ENCODE measurements around the gene SCN2B. TPM values are rescaled to one million over a fixed set of nuclear protein-coding genes. Genes with fewer than 3 reads are reported as not detected.

Gene SCN2B
- total and polyA plus RNA-seq, 12 donors = 2.9 to 26.7 (median 16.1) TPM

DNA sequence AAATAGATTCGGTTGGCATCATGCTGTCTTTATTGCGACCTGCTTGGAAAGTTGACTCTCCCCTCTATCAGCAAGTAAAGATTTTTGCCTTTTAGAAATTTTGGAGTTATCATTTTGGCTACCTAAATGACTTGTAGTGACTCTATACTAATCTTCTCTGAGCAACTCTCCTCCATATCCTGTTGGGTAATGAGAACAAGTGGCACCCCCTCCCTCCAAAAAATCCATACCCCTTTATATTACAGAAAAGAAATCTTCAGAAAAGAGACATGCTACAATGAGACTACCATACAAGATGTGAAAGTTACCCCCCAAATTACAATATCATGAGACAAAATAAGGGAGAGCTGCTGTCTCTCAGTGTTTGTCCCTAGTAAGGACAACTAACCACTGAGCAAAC is 47.1 kb upstream of the SCN2B start:
- DNase-seq = no peak
- no peaks in the 10 kb centered on the region for H3K9me3 ChIP-seq
- H3K4me1 ChIP-seq = peaks cover 0 to 75% (median 0%) of the 10 kb centered on the region in 9 donors
- WGBS, 2 donors = 86 to 88% methylated on average over 2 of the region's 2 CpGs
- H3K27me3 ChIP-seq = peaks cover 0 to 6% (median 4%) of the 10 kb centered on the region in 7 donors
- peak overlapping the region in 4 of 10 donors; percentile 20 to 55 (median 30) for H3K4me3 ChIP-seq
- ATAC-seq = no peak
- intact Hi-C loops (cut with DNase I) = no loop called here
- TF ChIP-seq, protein P1, sequence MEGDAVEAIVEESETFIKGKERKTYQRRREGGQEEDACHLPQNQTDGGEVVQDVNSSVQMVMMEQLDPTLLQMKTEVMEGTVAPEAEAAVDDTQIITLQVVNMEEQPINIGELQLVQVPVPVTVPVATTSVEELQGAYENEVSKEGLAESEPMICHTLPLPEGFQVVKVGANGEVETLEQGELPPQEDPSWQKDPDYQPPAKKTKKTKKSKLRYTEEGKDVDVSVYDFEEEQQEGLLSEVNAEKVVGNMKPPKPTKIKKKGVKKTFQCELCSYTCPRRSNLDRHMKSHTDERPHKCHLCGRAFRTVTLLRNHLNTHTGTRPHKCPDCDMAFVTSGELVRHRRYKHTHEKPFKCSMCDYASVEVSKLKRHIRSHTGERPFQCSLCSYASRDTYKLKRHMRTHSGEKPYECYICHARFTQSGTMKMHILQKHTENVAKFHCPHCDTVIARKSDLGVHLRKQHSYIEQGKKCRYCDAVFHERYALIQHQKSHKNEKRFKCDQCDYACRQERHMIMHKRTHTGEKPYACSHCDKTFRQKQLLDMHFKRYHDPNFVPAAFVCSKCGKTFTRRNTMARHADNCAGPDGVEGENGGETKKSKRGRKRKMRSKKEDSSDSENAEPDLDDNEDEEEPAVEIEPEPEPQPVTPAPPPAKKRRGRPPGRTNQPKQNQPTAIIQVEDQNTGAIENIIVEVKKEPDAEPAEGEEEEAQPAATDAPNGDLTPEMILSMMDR (IDR thresholded peaks at IDR 0.05) = no peak
- H3K27ac ChIP-seq = peak overlapping the region in 1 of 10 donors; percentile 85
- peaks cover 0 to 3% (median 0%) of the 10 kb centered on the region in 9 donors for H3K36me3 ChIP-seq

DNA sequence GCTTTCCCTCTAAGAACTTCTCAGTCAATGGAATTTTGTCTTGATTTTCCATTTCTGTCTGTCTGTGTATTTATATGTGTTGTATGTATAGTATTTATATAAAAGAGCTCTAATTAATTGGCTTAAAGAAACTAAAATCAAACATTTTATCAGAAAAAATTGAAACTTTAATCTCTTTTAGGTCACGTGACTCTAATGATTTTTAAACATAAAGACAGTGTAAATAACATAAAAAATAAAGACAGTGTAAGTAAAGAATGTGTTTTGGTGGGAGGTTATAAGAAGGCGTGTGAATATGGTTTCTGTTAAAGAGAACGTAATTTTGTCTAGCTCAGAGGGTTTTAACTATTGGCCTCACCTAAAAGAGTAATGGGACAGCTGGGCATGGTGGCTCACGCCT is 46.0 kb upstream of the SCN2B start:
- Histone ChIP-seq H3K4me3 (peak overlapping the region in 1 of 10 donors; percentile 55), H3K4me1 (peaks cover 0 to 75% (median 0%) of the 10 kb centered on the region in 9 donors), H3K27me3 (peaks cover 0 to 6% (median 4%) of the 10 kb centered on the region in 7 donors), H3K9me3 (no peaks in the 10 kb centered on the region), H3K27ac (peak overlapping the region in 1 of 10 donors; percentile 85), H3K36me3 (peaks cover 0 to under 1% (median 0%) of the 10 kb centered on the region in 9 donors)
- ATAC-seq (no peak), DNase-seq (no peak)
- intact Hi-C loops (cut with DNase I) = no loop called here
- WGBS, 2 donors = 65 to 78% methylated on average over 4 of the region's 4 CpGs
- TF ChIP-seq, protein P1 (IDR thresholded peaks at IDR 0.05) = no peak

GRCh38 chr11:118221419-118221818 is 45.0 kb upstream of the SCN2B start:
- no peak for DNase-seq
- intact Hi-C loops (cut with DNase I) = no loop called here
- TF ChIP-seq, protein P1 (IDR thresholded peaks at IDR 0.05) = no peak

GRCh38 chr11:118219732-118220131 is 43.3 kb upstream of the SCN2B start:
- whole genome bisulfite sequencing, 2 donors = 60 to 83% methylated on average over 1 of the region's 1 CpG
- no peaks in the 10 kb centered on the region for H3K36me3 ChIP-seq
- intact Hi-C loops (cut with DNase I) = no loop called here
- DNase-seq = no peak
- TF ChIP-seq, protein P1 (IDR thresholded peaks at IDR 0.05) = no peak
- H3K27ac ChIP-seq = peak overlapping the region in 1 of 10 donors; percentile 43
- peak in 4 of 8 donors; percentile 18 to 60 (median 38) for ATAC-seq
- H3K4me3 ChIP-seq = peak overlapping the region in 1 of 10 donors; percentile 55
- H3K4me1 ChIP-seq = peaks cover 0 to 76% (median 0%) of the 10 kb centered on the region in 9 donors
- H3K27me3 ChIP-seq = peaks cover 0 to 6% (median 4%) of the 10 kb centered on the region in 7 donors
- no peaks in the 10 kb centered on the region for H3K9me3 ChIP-seq

More at GRCh38 chr11:118221419-118221818, 45.0 kb upstream of the SCN2B start:
- peak overlapping the region in 1 of 10 donors; percentile 85 for H3K27ac ChIP-seq
- peaks cover 0 to 6% (median 4%) of the 10 kb centered on the region in 7 donors for H3K27me3 ChIP-seq
- H3K9me3 ChIP-seq = no peaks in the 10 kb centered on the region
- peaks cover 0 to 75% (median 0%) of the 10 kb centered on the region in 9 donors for H3K4me1 ChIP-seq
- ATAC-seq = no peak
- H3K4me3 ChIP-seq = peak overlapping the region in 1 of 10 donors; percentile 55
- H3K36me3 ChIP-seq = no peaks in the 10 kb centered on the region
- WGBS, 2 donors = 73 to 77% methylated on average over 5 of the region's 5 CpGs
